Stimulated activated CD4-positive, alpha-beta T cell treated with anti-CD3 and anti-CD28 coated beads, Interleukin-15, amount 100 ng/mL, for 48 hours (primary cell): Measurements from ENCODE around the gene NCF4.

ENCODE experiments used
- DNase-seq, 2 donors: peaks; one replicate each; pipeline ENCODE4 v3.0.0-alpha.2; 2020; ENCODE audit warnings: low read depth in 2 of 2

NCF4 gene

DNA sequence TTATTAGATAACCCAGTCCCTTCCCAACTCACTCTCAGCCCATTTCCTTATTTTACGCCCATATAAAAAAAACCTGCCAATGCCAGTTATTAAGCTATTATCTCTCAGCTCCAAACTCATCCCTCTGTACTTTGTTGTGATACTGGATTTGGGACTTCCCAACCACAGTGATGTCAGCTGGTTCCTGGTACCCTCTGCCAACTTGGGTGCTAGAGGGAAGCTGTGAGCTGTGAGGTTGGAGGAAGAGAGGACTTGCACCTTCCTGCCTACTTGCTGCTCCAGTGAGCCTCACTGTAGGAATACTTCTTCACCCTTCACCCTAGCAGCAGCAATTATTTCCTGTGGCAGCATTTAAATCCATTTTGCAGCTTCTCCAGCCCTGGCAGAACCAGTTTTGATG lies 33.5 kb downstream of the NCF4 start:
- no peak for DNase-seq

DNA sequence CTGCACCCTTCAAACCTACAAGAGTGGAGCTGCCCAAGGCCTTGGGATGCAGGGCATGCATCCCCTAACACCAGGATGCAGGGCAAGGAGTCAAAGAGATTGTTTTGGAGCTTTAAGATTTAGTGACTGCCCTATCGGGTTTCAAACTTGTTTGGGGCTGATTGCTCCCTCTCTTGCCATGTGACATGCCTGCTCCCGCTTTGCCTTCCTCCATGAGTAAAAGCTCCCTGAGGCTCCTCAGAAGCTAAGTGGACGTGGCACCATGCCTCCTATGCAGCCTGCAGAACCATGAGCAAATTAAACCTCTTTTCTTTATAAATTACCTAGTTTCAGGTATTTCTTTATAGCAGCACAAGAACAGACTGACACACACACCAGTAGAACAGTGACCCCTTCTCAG lies 36.8 kb downstream of the NCF4 start:
- no peak for DNase-seq

DNA sequence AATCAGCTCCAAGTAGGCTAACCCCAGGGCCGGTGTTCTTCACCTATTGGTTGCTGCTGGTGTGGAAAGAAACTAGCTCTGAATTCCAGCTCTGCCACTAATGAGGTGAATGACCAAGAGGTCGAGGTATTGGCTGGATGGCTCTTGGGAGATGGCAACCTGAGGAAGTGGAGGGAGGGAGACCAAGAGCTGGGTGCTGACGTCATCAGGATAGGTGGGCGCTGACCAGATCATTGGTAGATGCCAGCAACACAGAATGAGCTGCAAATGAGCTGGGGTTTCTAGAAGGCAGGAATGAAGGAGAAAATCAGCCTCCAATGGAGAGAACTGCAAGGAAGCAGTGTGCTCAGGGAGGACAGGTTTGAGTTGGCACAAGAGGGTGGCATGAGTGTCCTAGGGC lies 37.9 kb downstream of the NCF4 start:
- no peak for DNase-seq

DNA sequence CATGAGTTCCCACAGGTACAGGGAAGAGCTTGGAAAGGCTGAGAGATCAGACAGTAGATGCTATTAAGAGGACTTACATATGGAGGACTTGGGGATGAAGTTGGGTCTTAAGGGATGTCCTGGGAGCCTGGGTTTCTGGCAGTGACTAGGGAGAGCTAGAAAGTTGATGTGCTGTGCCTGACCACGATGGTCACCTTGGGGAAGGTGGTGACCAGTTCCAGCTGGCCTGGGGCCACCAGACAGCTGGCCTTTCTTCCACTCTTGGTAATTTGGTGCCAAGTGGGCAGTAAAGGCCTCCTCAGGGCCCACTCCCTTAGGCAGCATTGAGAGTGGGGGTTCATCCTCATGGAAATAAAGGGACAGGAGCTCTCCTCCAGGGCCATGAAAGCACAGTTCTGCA lies 38.7 kb downstream of the NCF4 start:
- no peak for DNase-seq

DNA sequence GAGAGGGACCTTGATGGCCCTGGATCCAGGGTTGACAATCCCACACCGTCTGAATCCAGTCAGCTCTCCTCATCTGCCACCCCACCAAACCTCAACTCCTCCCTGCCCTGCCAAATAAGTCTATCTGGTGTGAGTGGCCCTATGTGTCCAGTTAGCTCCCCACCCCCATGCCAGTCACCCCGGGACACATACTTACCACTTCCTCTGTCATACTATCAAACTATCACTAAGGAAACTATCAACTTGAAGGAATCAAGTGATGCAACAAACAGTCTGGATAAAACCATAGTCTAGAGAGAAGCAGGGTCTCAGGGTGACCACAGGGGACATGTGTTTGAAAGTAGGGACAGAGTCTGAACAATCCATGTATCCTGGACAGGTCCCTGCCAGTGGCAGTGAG lies 39.4 kb downstream of the NCF4 start:
- DNase-seq, result no peak

DNA sequence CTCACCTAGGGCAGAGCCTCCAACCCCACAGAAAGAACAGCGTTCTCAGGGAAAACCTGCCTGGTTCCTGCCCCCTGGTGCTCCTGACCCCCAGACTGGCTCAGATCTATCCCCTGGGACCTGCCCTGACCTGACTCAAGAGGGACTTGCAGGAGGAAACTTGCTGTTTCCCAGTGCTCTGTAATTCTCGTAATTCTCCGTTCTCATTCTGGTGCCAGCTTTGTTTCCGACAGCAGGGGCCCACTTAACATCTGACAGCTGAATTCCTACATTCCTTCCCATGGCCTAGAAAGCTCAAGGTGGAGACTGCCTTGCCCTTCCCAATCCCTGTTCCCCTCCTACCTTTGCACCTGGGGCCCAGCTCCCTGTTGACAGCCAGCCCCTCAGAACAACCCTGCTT lies 40.1 kb downstream of the NCF4 start:
- DNase-seq, result no peak

DNA sequence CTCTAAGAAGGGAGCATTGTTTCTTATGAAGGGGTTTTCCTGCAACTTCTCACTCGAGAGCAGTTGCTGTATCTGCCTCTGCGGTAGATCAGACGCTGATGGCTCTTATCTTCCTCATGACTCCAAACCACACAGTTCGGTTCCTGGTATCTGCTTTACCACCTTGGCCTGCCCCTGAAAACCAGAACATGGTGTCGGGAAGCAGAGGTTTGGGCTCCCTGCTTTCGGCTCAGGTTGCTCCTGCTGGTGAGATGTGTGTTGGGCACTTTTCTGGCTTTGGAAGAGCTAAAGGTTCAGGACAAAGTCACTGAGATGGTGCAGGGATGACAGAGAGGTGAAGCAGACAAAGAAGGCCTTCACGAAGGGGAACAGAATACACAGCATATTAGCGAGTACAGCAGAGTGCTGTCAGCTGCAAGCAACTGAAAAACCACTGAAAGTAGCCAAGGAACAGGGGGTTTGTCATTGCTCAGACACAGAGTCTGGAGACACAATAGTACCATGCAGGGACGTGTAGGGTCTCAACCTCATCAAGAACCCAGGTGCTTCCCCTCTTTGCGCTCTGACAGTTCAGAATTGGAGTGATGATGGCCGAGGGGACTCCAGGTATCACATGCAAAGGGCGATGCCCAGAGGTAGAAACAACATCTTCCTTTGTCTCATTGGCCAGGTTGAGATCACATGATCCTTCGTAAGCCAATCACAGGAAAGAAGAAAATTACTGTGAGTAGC lies 40.8 kb downstream of the NCF4 start:
- no peak for DNase-seq

DNA sequence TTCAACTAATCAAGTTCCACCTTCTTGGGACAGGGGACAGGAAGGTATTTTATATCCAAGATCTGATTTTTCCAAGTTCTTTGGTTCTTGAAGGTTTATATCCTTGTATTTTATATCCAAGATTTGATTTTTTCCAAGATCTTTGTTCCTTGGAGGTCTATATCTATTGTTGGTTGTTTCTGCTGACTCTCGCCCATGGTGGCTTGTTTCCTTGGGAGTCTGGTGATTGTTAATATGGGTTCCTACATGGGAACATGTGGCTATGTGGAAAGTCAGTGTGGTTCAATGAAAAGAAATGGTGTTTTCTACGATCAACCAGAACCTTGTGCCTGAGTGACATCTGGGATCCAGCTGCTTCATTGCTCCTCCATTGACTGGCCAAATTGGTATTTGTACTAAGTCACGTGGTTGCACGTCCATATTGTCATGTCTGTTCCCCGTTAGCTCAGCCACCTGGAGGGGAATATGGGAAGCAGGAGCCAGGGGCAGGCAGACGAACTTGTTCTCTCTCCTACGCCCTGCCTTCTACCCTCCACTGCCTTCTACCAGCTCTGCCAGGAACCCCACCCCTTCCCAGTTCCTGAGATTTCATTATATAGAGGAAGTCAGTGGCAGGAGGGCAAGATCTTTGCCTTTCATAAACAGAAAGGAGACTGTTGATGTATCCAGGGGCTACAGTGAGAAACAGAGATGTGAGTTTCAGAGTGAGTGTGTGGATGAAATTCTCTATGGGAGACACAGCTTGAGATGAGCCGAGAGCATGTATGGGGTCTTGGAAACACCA lies 41.5 kb downstream of the NCF4 start:
- no peak for DNase-seq

DNA sequence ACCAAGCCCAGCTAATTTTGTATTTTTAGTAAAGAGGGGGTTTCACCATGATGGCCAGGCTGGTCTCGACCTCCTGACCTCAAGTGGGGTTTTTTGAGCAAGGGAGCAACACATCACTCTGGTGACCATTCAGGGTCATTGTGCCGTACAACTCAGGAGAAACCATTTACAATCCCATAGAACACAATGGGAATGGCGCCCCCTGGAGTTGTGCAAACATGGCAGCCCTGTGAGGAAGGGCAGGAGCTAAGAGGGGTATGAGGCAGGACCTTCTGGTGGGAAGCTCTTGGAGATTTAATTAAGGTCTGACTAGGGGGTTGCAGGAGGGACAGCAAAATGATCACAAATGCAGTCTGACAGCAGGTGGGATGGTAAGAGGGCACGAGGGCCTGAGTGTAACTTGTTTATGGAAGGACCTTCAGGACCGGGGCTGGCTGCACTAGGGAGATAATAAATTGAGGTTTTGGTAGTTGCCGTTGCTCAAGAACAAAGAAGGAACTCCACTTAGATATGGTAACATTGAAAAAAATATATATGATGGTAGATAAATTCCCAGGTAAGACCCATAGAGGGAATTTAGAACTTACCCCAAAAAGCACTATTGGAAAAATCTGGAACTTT lies 43.6 kb downstream of the NCF4 start:
- DNase-seq, result no peak

DNA sequence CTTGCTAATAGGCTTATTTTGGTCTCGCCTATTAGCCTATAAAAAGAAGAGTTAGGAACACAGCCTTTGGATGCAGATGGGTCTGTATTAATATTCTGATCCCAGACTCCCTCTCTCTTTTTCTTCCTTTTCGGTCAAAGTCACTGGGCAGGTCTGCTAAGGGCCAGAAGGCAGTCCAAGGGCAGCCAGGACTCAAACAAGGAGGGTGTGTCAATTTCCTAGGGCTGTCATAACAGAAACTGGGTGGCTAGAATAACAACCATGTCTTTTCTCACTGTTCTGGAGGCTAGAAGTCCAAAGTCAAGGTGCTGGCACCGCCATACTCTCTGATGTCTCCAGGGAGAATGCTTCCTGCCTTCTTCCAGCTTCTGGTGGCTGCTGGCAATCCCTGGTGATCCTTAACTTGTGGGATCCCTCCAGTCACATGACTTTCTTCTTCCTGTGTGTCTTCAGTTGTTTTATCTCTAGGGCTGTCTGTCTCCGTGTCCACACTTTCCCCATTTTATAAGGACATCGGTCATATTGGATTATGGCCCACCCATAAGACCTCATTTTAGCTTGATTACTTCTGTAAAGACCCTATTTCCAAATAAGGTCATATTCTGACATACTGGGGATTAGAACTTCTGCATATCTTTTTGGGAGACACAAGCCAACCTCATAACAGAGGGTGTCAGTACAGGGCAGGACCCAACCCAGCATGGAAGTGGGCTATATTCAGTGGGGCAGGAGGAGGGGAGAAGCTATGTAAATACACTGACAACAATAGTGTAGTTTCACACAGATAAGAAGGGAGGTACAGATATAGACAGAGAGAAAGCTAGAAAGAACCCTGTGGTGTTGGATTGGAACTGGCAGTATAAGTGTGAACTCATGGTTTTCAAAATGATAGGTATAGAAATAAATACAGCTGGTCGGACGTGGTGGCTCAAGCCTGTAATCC lies 46.7 kb downstream of the NCF4 start:
- DNase-seq, result no peak

DNA sequence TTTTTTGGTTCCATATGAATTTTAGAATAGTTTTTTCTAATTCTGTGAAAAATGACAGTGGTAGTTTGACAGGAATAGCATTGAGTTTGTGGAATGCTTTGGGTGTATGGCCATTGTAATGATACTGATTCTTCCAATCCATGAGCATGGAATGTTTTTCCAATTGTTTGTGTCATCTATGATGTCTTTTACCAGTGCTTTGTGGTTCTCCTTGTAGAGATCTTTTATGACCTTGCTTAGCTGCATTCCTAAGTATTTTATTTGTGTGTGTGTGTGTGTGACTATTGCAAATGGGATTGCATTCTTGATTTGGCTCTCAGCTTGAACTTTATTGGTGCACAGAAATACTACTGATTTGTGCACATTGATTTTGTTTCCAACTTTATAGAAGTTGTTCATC lies 49.7 kb downstream of the NCF4 start:
- no peak for DNase-seq

DNA sequence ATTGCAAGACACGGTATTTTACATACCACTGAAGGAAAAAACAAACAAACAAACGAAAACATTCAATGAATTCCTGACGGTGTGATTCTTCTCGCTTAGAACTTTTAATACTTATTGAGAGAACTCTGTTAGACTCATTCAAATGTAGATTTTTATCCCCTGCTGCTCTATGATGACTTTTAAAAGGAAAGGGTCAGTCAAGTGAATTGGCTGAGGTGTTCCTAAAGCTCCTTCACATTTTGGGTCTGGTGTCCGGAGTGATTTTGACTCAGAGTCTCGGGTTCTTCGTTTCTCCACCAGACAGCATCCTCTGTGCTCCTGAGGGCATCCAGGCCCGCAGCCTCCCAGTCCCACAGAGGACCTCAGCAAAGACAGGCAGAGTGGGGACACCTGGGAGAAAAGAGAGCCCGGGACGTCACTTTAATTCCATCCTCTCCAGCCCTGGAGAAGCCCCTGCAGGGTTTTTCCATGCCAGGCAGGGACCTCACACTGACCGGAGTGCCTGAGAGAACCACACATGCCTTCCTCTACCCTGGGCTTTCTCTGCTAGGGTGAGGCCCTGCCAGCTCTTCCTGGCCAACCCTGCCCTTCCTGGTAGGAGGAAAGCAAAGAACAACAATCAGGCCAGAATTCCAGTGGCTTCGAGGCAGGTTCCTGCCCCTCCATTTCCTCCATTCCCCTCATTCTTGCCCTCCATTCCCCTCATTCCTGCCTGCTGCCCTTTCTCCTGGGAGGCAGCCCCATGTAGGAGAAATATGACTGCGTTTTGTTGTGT lies 51.3 kb downstream of the NCF4 start:
- no peak for DNase-seq

DNA sequence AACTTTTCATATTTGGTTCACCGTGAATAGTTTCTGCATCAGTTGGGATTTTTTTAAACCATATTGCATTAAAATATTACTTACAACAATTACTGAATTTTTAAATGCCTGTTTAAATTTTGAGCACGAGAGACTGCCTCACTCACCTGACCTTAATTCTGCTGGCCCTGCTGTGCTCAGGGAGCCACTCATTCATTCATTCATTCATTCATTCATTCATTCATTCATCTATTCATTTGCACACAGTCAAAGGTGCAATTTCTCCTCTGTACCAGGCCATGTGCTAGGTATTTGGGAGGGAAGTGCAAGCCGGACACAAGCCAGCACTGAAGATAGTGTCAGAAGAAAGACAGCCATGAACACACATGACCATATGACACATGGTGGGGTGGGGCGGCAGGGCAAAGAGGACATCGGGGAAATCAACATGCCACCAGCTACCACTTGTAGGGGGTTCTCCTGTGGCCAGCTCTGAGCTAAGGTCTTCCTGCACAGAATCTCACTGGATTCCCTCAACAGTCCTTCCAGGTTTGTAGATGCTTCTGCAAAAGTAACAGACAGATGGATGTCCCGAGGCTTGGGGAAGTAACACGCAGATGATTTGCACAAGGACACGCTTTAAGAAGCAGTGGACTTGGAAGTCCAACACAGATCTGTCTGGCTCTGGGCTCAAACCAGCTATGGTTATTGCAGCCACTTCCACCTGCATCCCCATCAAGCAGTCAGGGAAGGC lies 52.1 kb downstream of the NCF4 start:
- DNase-seq, result no peak

DNA sequence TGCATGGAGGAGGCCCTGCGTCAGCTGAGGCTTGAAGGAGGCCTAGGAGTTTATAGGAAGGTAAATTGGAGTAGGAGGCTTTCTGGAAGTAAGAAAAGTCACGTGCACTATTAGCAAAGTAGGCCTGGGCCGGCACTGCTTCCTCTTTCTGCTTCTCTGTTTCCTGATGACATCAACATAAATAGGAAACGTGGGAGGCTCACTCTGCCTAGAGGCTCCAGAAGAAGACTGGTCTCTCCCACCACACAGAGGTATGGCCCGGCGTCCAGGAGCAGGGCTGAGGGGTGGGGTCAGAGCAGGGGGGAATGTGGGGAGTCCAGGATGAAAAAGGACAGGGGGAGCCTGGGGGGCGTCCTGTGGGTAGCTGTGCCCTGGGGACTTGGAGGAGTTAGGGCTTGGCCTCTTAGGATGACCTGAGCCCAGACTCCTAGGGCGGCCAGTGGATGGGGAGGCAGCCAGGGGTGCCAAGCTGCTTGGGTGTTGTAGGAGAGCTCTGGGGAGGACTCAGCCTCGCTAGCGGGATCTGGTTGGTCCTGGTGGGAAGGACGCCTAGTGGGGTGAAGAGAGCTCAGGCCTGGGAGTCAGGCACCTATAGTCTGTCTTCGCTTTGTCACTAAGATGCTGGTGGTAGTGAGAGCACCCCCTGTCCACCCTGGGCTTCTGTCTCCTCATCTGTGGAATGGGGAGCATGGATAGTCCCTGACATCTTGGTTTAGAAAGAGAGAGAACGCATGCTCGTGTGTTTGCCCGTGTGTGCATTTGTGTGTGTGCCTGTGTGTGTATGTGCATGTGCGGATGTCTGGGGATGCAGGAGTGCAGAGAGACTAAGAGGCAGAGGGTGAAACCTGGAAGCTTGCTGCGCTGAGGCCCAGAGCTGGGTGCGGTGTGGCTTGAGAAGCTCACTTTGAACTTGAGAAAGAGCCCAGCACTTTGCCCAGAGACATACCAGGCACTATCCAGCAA lies 52.9 kb downstream of the NCF4 start, which contains the start of gene CSF2RB:
TSS of gene CSF2RB (plus strand) at position 202 of the 963 bp plus-strand sequence. CDS start 8,580 bp downstream, outside the sequence.
- no peak for DNase-seq

DNA sequence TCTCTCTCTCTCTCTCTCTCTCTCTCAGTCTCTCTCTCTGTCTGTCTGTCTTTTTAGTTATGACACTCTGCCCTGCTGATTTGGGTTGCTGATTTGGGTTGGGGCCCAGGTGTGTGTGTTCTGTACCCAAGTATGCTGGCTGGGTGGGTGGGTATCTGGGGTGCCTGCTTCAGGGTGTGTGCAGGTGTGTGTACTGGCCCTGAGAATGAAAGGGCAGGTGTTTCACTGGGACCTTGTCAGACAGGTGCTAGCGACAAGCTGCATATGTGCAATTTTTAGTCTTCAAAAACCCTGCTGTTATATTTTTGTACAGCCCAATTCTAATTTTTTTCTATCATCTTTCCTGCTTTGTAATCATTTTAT lies 53.6 kb downstream of the NCF4 start:
- DNase-seq, result no peak

DNA sequence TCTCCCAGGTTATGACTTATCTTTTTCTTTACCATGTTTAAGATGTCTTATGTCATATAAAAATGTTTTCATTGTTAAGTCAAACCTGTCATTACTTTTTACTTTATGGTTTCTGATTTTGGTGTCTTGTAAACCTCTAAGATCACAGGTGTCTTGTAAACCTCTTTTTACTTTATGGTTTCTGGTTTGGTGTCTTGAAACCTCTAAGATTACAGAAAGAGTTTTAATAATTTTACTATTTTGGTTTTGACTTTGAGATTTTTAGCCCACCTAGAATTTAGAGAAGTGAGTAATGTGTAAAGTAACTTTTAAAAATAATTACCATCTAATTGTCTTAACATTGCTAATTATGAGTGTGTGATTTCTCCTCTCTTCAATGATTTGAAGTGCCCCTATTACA lies 55.2 kb downstream of the NCF4 start:
- DNase-seq, result no peak

DNA sequence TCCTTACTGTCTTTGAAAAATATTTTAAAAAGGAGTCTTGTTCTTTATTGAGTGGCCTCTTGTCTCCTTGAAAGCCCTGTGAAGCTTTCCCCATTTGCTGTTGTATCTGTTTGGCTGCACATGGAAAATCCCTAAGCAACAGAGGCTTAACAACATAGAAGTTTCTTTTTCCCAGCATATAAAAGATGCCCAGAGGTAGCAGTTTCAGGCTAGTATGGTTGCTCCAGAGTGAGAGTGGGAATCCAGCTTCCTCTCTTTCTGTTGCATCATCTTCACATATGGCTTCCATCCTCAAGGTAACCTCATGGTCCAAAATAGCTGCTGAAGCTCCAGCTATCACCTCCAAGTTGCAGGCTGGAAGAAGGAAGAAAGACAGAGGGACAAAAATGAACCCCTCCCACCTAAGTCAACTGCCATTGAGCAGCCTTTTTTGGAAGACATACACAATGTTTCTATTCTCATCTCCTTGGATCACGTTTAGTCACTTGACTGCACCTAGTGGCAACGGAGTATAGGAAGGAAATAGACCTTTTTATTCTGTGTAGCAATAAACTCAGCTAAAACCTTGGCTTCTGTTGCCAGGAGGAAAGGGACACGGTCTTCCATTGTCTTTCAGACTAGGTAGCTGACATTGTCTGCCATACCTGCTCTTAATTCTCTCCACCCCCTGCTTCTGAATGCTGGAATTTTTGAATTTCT lies 57.9 kb downstream of the NCF4 start:
- DNase-seq, result no peak

DNA sequence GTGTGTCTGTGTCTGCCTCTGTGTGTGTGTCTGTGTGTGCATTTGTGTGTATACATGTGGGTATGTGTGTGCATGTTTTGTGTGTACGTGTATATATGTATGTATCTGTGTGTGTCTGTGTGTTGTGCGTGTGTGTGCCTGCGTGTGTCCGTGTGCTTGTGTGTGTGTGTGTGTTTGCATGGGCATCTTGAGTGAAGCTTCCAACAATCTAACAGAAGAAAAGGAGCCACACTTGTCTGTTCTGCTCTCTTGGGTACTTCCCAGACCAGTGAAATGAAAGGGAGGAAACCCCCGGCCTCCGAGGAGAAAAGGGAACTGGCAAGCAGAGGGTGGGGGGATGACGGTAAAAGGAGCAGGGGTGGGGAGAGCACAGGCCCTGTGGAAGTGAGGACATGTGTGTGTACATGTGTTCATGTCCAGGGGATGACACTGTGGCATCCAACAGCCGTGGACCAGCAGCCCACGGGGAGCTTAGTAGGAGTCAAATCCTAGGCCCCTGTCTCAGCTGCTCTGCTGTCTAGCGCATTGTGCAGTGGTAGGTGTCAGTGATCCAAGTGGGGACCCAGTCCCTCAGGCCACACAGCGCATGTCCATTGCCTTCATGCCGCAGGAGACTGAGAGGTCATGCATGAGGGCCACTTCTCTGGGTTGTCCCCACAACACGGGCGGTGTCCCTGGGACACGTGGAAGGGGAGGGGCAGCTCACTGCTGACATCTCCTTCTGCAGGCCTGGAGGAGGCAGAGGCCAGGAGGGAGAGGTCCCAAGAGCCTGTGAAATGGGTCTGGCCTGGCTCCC lies 60.7 kb downstream of the NCF4 start:
- DNase-seq, result no peak
